Activated CD8-positive, alpha-beta memory T cell treated with anti-CD3 and anti-CD28 coated beads for 1 hour (primary cell): ENCODE results near the gene OVCH2.
"Not testable (repeated sequence)": the region's sequence is repeated elsewhere in the genome, so short reads cannot be mapped to it uniquely, and the experiment has no call there.

ENCODE experiments used
- DNase-seq, 2 donors: peaks; one replicate each; pipeline ENCODE4 v3.0.0-alpha.2; 2020; ENCODE audit warnings: low read depth in 1 of 2; ENCODE audit errors: extremely low read depth in 1 of 2

Gene OVCH2, protein sequence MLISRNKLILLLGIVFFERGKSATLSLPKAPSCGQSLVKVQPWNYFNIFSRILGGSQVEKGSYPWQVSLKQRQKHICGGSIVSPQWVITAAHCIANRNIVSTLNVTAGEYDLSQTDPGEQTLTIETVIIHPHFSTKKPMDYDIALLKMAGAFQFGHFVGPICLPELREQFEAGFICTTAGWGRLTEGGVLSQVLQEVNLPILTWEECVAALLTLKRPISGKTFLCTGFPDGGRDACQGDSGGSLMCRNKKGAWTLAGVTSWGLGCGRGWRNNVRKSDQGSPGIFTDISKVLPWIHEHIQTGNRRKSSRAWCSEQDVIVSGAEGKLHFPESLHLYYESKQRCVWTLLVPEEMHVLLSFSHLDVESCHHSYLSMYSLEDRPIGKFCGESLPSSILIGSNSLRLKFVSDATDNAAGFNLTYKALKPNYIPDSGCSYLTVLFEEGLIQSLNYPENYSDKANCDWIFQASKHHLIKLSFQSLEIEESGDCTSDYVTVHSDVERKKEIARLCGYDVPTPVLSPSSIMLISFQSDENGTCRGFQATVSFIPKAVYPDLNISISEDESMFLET

GRCh38 chr11:7706377-7706776 is at the start of gene OVCH2:
Gene OVCH2, minus strand, starts transcription at chr11:7706477. Its CDS starts 83 bp downstream, at chr11:7706394.
- DNase-seq: no peak

GRCh38 chr11:7749456-7749855 is 43.2 kb upstream of the OVCH2 start:
- DNase-seq: no peak

- DNase-seq: not testable (repeated sequence)
Observed at GRCh38 chr11:7734767-7735166, 28.5 kb upstream of the OVCH2 start.

- DNase-seq: no peak
Observed at GRCh38 chr11:7714786-7715185, 8.5 kb upstream of the OVCH2 start.

- no peak for DNase-seq
Observed at GRCh38 chr11:7703740-7704139, 2.5 kb downstream of the OVCH2 start.

DNA sequence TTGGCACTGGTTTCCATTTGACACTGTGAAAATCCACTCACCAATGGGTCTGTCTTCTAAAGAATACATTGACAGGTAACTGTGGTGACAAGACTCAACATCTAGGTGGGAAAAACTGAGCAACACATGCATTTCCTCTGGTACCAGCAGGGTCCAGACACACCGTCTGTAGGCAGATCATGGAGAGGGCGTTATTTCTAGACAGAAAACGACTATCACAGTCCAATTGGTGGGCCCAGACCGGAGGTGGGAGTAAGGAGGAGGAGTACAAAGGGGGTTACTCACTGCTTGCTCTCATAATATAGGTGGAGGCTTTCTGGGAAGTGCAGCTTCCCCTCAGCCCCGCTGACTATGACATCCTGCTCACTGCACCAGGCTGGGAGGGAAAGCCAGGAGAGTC is 9.9 kb downstream of the OVCH2 start:
- DNase-seq: no peak

DNA sequence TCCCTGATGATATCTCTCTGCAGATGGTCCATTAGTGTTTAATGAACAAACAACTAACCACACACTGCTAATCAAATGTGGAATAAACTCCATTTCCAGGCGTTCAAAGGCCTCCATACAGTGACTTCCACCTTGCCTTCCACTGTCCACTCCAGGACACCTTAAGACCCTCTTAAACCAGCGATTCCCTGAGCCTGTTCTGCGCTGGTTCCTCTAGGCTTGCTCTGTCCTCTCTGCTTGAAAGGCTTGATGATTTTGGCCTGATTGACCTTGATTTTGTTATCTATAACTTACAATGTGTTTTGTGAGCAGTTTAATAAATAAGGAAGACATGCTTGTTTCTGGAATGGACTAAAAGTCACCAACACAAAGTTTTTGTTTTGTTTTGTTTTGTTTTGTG is 12.0 kb downstream of the OVCH2 start:
- no peak for DNase-seq

GRCh38 chr11:7692426-7692825 is 13.9 kb downstream of the OVCH2 start:
- DNase-seq: no peak

- DNase-seq: no peak
Observed at GRCh38 chr11:7691759-7692350, 14.4 kb downstream of the OVCH2 start.

DNA sequence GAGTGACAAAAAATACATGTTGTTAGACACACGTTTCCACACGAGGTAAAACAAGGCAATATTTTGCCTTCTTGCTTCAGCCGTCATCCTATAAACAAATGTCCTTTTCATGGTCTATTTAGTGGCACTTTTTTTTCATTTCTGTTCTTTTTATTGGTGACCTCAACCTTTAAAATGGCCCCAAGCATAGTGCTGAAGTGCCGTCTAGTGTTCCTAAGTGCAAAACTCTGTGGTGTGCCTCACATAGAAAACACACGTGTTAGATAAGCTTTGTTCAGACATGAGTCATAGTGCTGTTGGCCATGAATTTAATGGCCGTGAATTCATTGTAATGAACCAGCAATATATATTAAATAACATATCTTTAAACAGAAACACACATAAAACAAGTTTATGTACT is 15.6 kb downstream of the OVCH2 start:
- no peak for DNase-seq

DNA sequence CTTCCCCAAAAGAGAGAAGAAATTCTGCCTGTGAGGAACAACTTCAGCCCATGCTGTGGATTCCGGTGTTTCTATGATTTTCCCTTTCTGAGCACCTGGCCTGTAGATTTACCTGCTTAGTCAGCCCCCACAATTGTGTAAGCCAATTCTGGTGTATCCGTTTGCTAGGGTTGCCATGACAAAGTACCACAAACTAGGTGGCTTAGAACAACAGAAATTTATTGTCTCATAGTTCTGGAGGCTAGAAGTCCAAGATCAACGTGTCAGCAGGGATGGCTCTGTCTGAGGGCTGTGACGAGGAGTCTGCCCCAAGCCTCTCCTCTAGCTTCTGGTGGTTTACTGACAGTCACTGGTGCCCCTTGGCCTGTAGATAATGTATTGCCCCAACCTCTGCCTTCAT is 17.0 kb downstream of the OVCH2 start:
- no peak for DNase-seq

DNA sequence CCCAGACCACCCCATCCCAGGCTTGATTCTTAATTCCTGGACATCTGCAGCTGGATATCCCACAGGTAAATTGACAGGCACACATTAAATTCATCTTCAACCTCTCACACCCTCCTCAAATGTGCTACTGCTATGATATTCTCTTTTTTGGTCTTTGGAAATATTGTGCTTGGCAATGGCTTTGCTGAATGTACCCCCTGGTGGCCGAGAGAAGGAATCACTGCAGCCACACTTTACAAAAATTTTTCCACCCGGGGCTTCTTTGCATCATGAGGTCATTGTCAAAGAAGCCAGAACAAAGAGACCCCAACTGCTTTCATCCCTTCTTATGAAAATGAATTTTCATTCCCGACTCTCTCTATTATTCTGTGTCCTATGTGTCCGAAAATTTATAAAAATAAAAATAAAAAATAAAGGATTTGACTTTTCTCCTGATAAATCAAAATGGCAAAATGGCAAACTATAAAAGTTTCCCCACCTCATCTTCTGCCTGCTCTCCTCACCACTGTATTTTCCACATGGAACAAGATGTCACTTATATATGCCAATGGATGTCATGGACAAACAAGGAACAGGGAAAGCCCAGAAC is 17.9 kb downstream of the OVCH2 start:
- no peak for DNase-seq

- no peak for DNase-seq
Observed at GRCh38 chr11:7687386-7687785, 18.9 kb downstream of the OVCH2 start.

- no peak for DNase-seq
Observed at GRCh38 chr11:7686761-7687160, 19.5 kb downstream of the OVCH2 start.

- no peak for DNase-seq
Observed at GRCh38 chr11:7683571-7683970, 22.7 kb downstream of the OVCH2 start.

DNA sequence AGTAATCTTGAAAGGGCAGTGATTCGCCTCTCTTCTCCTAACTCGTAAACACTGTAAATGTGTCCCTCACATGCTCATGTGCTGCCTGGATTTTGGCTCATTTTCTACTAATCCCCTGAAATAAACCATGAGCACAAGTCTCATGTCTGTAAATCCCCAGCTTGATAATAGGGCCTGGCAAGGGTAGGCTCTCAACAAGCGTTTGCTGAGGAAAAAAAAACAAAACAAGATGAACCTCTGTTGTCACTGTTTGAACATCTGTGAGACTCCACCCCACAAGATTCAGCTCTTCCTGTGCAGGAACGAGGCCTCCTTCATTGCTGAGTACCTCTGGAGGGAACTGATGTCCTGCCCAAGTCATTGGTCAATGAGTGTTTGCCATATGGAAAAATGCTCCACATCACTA is 28.5 kb downstream of the OVCH2 start:
- no peak for DNase-seq

- DNase-seq: no peak
Observed at GRCh38 chr11:7677071-7677470, 29.2 kb downstream of the OVCH2 start.

GRCh38 chr11:7675631-7676030 is 30.6 kb downstream of the OVCH2 start:
- no peak for DNase-seq

DNA sequence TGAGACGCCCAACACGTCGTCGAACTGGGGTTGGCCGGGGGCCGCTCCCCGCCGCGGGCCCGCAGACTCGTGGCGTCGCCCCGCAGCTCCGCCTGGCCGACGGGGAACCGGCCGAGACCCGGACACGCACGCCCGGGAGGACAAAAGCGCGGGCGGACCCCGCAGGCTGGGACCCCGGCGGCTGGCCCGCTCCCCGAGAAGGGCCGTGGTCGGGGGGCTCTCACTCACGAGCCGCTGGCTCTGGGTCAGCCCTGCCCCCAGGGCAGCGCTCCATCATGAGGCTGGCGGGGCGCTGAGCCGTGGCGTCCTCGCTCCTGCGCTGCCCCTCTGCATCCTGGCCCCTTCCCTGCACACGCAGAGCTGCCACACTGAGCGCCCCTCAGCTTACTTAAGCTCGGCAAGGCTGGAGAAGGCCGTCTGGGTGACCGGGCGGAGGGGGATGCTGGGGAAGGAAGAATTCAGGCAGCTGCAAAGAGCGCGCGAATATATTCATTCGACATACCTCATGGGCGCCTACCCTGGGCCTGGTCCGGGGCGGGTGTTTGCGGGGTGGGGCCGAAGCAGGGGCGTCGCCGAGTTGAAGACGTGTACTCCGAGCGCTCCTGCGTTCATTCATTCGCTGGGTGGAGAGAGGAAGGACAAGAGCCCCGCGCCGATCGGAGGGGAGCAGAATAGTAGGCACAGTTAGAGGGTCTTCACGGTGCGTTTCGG is 32.4 kb downstream of the OVCH2 start:
- DNase-seq: no peak

DNA sequence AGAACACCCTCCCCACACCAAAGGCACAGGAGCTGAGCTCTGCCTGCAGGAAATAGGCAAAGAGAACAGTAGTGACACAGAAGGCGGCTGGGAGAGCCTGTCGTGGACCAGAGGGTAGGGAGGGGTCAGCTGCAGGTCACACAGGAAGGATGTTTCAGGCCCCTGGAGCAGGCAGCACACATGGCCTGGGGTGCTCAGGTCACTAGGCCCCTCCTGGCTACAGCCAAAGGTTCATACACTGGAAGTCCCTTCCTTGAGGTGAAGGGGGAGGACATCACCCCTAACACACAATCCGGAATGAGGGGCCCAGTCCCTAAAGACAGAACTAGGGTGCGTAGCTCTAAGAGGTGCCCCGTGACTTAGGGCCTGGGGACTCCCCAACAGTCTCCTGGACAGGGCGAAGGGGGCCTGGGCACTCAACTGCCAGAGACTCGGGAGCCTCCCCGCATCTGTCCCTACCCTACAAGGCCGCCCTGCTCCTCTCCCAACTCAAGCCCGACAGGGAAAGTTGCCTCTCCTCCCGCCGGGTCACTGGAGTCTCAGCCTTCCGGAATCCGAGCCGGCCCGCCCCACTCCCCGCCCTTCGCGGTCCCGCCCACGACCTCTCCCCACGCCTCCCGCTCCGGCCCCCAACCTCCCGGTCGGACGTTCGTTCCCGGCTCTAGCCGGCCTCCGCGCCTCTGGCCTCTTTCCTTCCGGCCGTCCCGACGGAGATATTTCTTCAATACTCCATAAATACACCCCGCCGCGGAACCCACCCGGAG is 33.1 kb downstream of the OVCH2 start, which contains the start of gene CYB5R2:
Gene CYB5R2, minus strand, starts transcription at position 541 of the 764 bp plus-strand sequence. CDS start 675 bp downstream, outside the sequence.
- no peak for DNase-seq
